HEK293 (cell line): ENCODE measurements around the gene CCDC3.

ENCODE experiments used
- CTCF ChIA-PET: fragments of 350-600 bp; formaldehyde crosslinking; extraction: SDS; loops from one replicate; lab custom pipeline; 2021; ENCODE audit warnings: antibody characterized with exemption; lab: Yijun Ruan, JAX
- POLR2A ChIA-PET: fragments of 300-600 bp; formaldehyde crosslinking; extraction: SDS; loops from one replicate; lab custom pipeline; 2020; ENCODE audit warnings: antibody characterized with exemption, inconsistent platforms; lab: Yijun Ruan, JAX
- H3K27ac ChIP-seq: fragments of 200-500 bp; sonication (Bioruptor generic); 2 replicates; pipeline ENCODE4 v1.5.1; 2014; ENCODE audit warnings: low read depth, low read length, control low read depth, inconsistent platforms; ENCODE audit errors: extremely low read depth
- H3K36me3 ChIP-seq, 2 experiments: fragments of 200-500 bp in 1 of 2; sonication (Bioruptor generic) in 1 of 2; 1 replicate in 1 of 2; 2 replicates in 1 of 2; pipeline ENCODE4 v1.5.1; 2014 to 2017; ENCODE audit warnings: inconsistent platforms in 2 of 2, low read length in 2 of 2; ENCODE audit not compliant: control insufficient read depth in 2 of 2, insufficient read depth in 1 of 2
- H3K4me1 ChIP-seq: fragments of 200-500 bp; sonication (Bioruptor generic); 2 replicates; pipeline ENCODE4 v1.5.1; 2014; ENCODE audit warnings: mild to moderate bottlenecking, low read length, inconsistent platforms; ENCODE audit not compliant: control insufficient read depth, insufficient read depth
- H3K4me3 ChIP-seq: 2 replicates; pipeline ENCODE4 v1.5.1; 2011; ENCODE audit warnings: low read depth, mild to moderate bottlenecking, control low read depth, low read length, moderate library complexity
- H3K9me3 ChIP-seq: fragments of 200-500 bp; sonication (Bioruptor generic); 2 replicates; pipeline ENCODE4 v1.5.1; 2014; ENCODE audit warnings: low read depth, low read length, inconsistent platforms; ENCODE audit not compliant: control insufficient read depth, insufficient read depth
- KLF9 ChIP-seq: fragments of 450-650 bp; formaldehyde crosslinking; IDR thresholded peaks from 2 replicates; pipeline ENCODE4 v1.5.1; 2016; ENCODE audit warnings: missing biosample characterization, missing genetic modification characterization, low read depth
- RBAK ChIP-seq: fragments of 450-650 bp; formaldehyde crosslinking; IDR thresholded peaks from 2 replicates; pipeline ENCODE4 v1.5.1; 2016; ENCODE audit warnings: missing biosample characterization, missing genetic modification characterization
- ZBTB7A ChIP-seq: fragments of 450-650 bp; formaldehyde crosslinking; IDR thresholded peaks from 2 replicates; pipeline ENCODE4 v1.5.1; 2016; ENCODE audit warnings: low read depth, missing biosample characterization, missing genetic modification characterization
- ZNF175 ChIP-seq: fragments of 450-650 bp; formaldehyde crosslinking; IDR thresholded peaks from 2 replicates; pipeline ENCODE4 v1.5.1; 2016; ENCODE audit warnings: missing biosample characterization, missing genetic modification characterization
- ZNF214 ChIP-seq: fragments of 450-650 bp; formaldehyde crosslinking; IDR thresholded peaks from 2 replicates; pipeline ENCODE4 v1.5.1; 2017; ENCODE audit warnings: missing biosample characterization, mild to moderate bottlenecking, missing genetic modification characterization, borderline replicate concordance
- ZNF501 ChIP-seq: fragments of 450-650 bp; formaldehyde crosslinking; IDR thresholded peaks from 2 replicates; pipeline ENCODE4 v1.5.1; 2016; ENCODE audit warnings: missing biosample characterization, missing genetic modification characterization
- ZNF560 ChIP-seq: fragments of 450-650 bp; formaldehyde crosslinking; IDR thresholded peaks from 2 replicates; pipeline ENCODE4 v1.5.1; 2017; ENCODE audit warnings: missing biosample characterization, missing genetic modification characterization, borderline replicate concordance
- ZNF660 ChIP-seq: fragments of 450-650 bp; IDR thresholded peaks from 2 replicates; pipeline ENCODE4 v1.5.1; 2018; ENCODE audit warnings: missing biosample characterization, mild to moderate bottlenecking, missing genetic modification characterization
- ZNF843 ChIP-seq: fragments of 450-650 bp; formaldehyde crosslinking; IDR thresholded peaks from 2 replicates; pipeline ENCODE4 v1.5.1; 2016; ENCODE audit warnings: missing biosample characterization, missing genetic modification characterization
- TF ChIP-seq, protein P1 (sequence below): fragments of 450-650 bp; formaldehyde crosslinking; IDR thresholded peaks from 2 replicates; pipeline ENCODE4 v1.5.1; 2017; ENCODE audit warnings: missing biosample characterization, missing genetic modification characterization
- TF ChIP-seq, protein P2 (sequence below): IDR thresholded peaks from 2 replicates; pipeline ENCODE4 v1.6.1; 2011; ENCODE audit warnings: mild to moderate bottlenecking, low read depth, low read length, borderline replicate concordance
- TF ChIP-seq, protein P3 (sequence below): fragments of 450-650 bp; formaldehyde crosslinking; IDR thresholded peaks from 2 replicates; pipeline ENCODE4 v1.5.1; 2016; ENCODE audit warnings: missing biosample characterization, missing genetic modification characterization
- TF ChIP-seq, protein P4 (sequence below): fragments of 450-650 bp; formaldehyde crosslinking; IDR thresholded peaks from 2 replicates; pipeline ENCODE4 v1.5.1; 2016; ENCODE audit warnings: missing biosample characterization, missing genetic modification characterization
- TF ChIP-seq, protein P5 (sequence below): fragments of 450-650 bp; formaldehyde crosslinking; IDR thresholded peaks from 2 replicates; pipeline ENCODE4 v1.5.1; 2017; ENCODE audit warnings: missing biosample characterization, missing genetic modification characterization

Gene CCDC3

DNA sequence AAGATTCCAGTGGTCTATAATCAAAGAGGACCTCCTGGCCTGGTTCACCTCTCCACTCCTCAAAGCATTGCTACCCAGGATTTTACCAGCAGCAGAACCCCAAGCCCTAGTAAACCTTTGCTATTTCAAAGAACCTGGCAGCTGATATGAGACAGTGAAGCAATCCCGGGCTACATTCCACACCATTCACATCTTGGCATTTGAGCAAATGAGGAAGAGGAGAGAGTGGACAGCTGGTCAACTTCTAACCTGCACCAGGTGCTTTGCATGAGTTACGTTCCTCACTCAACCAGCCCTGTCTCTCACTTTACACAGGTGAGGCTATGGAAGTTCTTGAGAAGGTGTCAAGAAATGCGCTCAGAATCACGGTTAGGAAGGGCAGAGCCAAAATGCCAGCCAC, 1.1 kb downstream of the CCDC3 start (continued):
- TF ChIP-seq, protein P1, sequence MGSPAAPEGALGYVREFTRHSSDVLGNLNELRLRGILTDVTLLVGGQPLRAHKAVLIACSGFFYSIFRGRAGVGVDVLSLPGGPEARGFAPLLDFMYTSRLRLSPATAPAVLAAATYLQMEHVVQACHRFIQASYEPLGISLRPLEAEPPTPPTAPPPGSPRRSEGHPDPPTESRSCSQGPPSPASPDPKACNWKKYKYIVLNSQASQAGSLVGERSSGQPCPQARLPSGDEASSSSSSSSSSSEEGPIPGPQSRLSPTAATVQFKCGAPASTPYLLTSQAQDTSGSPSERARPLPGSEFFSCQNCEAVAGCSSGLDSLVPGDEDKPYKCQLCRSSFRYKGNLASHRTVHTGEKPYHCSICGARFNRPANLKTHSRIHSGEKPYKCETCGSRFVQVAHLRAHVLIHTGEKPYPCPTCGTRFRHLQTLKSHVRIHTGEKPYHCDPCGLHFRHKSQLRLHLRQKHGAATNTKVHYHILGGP (tag by site-specific recombination) = no peak
- TF ChIP-seq, protein P2, sequence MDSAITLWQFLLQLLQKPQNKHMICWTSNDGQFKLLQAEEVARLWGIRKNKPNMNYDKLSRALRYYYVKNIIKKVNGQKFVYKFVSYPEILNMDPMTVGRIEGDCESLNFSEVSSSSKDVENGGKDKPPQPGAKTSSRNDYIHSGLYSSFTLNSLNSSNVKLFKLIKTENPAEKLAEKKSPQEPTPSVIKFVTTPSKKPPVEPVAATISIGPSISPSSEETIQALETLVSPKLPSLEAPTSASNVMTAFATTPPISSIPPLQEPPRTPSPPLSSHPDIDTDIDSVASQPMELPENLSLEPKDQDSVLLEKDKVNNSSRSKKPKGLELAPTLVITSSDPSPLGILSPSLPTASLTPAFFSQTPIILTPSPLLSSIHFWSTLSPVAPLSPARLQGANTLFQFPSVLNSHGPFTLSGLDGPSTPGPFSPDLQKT = no peak
- TF ChIP-seq ZNF560 = no peak

DNA sequence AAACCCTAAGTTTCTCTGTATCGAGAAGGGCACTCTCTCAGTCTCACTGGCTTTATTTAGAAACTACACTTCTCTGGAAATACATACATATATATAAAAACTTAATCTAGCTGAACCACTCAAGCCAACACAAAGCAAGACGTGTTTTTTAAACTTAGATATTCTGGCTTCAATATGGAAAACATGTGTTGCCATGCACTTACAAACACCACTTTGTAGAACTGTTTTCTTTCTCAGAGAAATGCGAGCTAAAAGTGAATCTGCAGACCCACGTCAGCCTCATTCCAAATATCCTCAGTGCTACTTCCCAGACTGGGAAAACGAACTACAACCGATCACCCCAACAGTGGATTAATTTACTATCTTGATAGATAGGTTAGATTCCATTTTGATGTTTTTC, 1.7 kb downstream of the CCDC3 start:
- H3K4me3 ChIP-seq = no peak overlapping the region
- TF ChIP-seq ZNF843 (tag by site-specific recombination) = no peak
- TF ChIP-seq ZNF214 (tag by site-specific recombination) = no peak
- TF ChIP-seq, all 188 proteins: peak for 0
- ChIA-PET POLR2A (no interaction called here), CTCF (no interaction called here)
- Histone ChIP-seq H3K9me3 (no peaks in the 10 kb centered on the region), H3K4me1 (no peaks in the 10 kb centered on the region; the same call in 1 of the 2 replicates), H3K36me3 (peaks cover 0 to 4% of the 10 kb centered on the region in 2 experiments; a peak in 1 of 3 replicates), H3K27ac (no peak overlapping the region)

DNA sequence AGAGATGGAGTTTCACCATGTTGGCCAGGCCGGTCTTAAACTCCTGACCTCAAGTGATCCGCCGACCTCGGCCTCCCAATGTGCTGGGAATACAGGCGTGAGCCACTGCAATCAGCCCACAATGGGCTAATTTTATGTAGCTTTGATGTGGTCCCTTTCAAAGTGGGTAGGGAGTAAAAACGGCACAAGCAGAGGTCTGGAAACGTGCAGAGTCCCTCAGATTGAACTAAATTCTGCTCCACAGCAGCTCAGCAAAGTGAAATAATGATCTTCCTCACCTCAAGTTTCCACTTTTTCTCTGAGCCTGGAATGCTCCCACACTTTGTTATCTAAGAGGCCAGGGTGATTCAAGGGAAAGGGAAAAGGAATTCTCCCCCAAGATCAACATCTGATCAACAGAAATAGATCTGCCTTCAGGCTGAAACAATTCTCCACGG, 6.1 kb downstream of the CCDC3 start:
- Histone ChIP-seq H3K4me1 (no peaks in the 10 kb centered on the region), H3K9me3 (no peaks in the 10 kb centered on the region), H3K27ac (no peak overlapping the region), H3K36me3 (peaks cover 0 to 8% of the 10 kb centered on the region in 2 experiments; a peak in 1 of 3 replicates), H3K4me3 (no peak overlapping the region)
- CTCF ChIA-PET = no interaction called here
- TF ChIP-seq RBAK (tag by site-specific recombination) (no peak), KLF9 (tag by site-specific recombination) (no peak), ZNF660 (no peak), ZBTB7A (tag by site-specific recombination) (no peak), ZNF501 (no peak), ZNF214 (tag by site-specific recombination) (no peak), ZNF175 (tag by site-specific recombination) (no peak)
- TF ChIP-seq, protein P3, sequence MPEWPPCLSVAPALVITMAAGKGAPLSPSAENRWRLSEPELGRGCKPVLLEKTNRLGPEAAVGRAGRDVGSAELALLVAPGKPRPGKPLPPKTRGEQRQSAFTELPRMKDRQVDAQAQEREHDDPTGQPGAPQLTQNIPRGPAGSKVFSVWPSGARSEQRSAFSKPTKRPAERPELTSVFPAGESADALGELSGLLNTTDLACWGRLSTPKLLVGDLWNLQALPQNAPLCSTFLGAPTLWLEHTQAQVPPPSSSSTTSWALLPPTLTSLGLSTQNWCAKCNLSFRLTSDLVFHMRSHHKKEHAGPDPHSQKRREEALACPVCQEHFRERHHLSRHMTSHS (tag by site-specific recombination) = no peak
- TF ChIP-seq, protein P4, sequence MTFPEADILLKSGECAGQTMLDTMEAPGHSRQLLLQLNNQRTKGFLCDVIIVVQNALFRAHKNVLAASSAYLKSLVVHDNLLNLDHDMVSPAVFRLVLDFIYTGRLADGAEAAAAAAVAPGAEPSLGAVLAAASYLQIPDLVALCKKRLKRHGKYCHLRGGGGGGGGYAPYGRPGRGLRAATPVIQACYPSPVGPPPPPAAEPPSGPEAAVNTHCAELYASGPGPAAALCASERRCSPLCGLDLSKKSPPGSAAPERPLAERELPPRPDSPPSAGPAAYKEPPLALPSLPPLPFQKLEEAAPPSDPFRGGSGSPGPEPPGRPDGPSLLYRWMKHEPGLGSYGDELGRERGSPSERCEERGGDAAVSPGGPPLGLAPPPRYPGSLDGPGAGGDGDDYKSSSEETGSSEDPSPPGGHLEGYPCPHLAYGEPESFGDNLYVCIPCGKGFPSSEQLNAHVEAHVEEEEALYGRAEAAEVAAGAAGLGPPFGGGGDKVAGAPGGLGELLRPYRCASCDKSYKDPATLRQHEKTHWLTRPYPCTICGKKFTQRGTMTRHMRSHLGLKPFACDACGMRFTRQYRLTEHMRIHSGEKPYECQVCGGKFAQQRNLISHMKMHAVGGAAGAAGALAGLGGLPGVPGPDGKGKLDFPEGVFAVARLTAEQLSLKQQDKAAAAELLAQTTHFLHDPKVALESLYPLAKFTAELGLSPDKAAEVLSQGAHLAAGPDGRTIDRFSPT = no peak
- TF ChIP-seq, protein P5, sequence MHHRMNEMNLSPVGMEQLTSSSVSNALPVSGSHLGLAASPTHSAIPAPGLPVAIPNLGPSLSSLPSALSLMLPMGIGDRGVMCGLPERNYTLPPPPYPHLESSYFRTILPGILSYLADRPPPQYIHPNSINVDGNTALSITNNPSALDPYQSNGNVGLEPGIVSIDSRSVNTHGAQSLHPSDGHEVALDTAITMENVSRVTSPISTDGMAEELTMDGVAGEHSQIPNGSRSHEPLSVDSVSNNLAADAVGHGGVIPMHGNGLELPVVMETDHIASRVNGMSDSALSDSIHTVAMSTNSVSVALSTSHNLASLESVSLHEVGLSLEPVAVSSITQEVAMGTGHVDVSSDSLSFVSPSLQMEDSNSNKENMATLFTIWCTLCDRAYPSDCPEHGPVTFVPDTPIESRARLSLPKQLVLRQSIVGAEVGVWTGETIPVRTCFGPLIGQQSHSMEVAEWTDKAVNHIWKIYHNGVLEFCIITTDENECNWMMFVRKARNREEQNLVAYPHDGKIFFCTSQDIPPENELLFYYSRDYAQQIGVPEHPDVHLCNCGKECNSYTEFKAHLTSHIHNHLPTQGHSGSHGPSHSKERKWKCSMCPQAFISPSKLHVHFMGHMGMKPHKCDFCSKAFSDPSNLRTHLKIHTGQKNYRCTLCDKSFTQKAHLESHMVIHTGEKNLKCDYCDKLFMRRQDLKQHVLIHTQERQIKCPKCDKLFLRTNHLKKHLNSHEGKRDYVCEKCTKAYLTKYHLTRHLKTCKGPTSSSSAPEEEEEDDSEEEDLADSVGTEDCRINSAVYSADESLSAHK (tag by site-specific recombination) = no peak
- POLR2A ChIA-PET = no interaction called here
